Right ventricle myocardium superior (tissue), 1 donor: ENCODE data around the gene KLRC2. TPM values are rescaled to one million over a fixed set of nuclear protein-coding genes. Genes with fewer than 3 reads are reported as not detected.

Experiments
- ATAC-seq: fragments of 200-7000 bp; cut with Tn5 transposase; one replicate; pipeline ENCODE4 v1.9.1; 2020; ENCODE audit warnings: mild to moderate bottlenecking; ENCODE audit not compliant: poor library complexity
- DNase-seq: peaks from one replicate; pipeline ENCODE4 v3.0.0-alpha.2; 2020
- intact Hi-C: fragments of 100-400 bp; cut with DNase I; formaldehyde crosslinking; loops from one replicate; pipeline ENCODE4 v1.11.2; 2022
- total RNA-seq: library from RNA; stranded (reverse); fragmentation: NEBNext Ultra II Directional; extraction: Animal tissue kit (Norgen Biotek cat#: 25700); gene quantifications from one replicate; pipeline ENCODE4 v1.2.1, GENCODE V29; 2021
- donor health status: DM: no; HTN: yes; CAD: no; lungs with severe emphysema.

The KLRC2 gene
- total RNA-seq, 1 donor from 2014 or later: not detected

DNA sequence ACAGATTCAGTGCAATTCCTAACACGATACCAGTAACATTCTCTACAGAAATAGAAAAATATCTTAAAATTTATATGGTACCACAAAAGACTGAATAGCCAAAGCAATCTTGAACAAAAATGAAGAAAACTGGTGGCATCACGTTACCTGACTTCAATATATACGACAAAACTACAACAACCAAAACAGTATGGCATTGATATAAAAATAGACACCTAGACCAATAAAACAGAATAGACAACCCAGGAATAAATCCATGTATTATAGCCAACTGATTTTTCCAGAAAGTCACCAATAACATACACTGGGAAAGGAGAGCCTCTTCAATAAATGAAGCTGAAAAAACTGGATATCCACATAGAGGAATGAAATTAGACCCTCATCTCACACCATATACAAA is 51.6 kb downstream of the KLRC2 start:
- no peak for DNase-seq
- intact Hi-C loops: no loop called here
- no peak for ATAC-seq

GRCh38 chr12:10381928-10382628 is 53.7 kb downstream of the KLRC2 start:
- DNase-seq (no peak), ATAC-seq (no peak)
- intact Hi-C loops: no loop called here

Other genes starting within 250 kb of the KLRC2 start
- 278 TPM for gene GABARAPL1, start 223.1 kb downstream of the KLRC2 start, total RNA-seq
- gene KLRD1, start 128.1 kb downstream of the KLRC2 start, total RNA-seq: 1.6 TPM
- 0.46 TPM for gene KLRK1, start 46.0 kb downstream of the KLRC2 start, total RNA-seq
- not detected for gene KLRC4, start 26.3 kb downstream of the KLRC2 start, total RNA-seq
- gene KLRC3, start 15.4 kb downstream of the KLRC2 start, total RNA-seq: not detected
- gene KLRC1, start 17.4 kb upstream of the KLRC2 start, total RNA-seq: not detected
- 0.35 TPM for gene EIF2S3B, start 69.9 kb upstream of the KLRC2 start, total RNA-seq
- gene MAGOHB, start 177.6 kb upstream of the KLRC2 start, total RNA-seq: 14.0 TPM
- gene STYK1, start 238.0 kb upstream of the KLRC2 start, total RNA-seq: not detected